ENCODE data around the gene COLEC12.

The COLEC12 gene

GRCh38 chr18:434410-434809 lies 66.1 kb downstream of the COLEC12 start:
- DNase-seq, result no peak

DNA sequence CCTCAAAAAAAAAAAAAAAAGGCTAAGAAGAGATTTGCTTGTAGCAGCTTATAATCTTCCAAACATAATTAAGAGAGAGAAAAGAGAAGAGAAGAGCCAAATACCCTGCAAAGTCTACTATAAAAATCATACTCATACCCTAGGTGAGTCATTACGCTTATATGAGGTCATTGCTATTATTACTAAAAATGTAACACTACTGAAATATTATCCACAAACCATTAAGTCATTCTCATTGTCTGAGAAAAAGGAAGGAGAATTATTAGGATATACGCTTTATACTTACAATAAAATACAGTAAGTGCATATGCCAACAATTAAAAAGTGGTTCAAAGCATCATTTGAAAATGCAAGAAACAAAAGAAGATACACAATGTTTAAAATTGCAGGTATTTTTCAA lies 66.5 kb downstream of the COLEC12 start:
- no peak for DNase-seq

GRCh38 chr18:433298-433697 lies 67.2 kb downstream of the COLEC12 start:
- no peak for DNase-seq

DNA sequence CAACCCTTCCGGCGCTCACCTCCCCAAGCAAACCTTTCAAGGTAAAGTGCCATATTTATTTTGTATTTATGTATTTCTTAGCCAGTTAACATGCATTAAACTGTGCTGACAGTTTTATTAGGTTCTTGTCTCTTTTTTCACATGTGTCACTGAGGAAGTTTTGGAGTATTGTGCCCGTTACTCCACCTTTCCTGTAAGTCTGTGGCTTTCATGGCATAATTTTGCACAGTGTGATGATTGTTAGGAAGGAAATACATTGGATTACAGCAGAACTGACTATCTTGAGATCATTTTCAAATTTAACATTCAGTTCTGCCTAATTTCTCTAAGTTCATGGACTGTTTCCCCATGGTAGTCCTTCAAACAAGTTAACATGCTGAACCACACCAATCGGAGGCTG lies 67.7 kb downstream of the COLEC12 start:
- DNase-seq, result no peak

GRCh38 chr18:429030-429429 lies 71.5 kb downstream of the COLEC12 start:
- no peak for DNase-seq

DNA sequence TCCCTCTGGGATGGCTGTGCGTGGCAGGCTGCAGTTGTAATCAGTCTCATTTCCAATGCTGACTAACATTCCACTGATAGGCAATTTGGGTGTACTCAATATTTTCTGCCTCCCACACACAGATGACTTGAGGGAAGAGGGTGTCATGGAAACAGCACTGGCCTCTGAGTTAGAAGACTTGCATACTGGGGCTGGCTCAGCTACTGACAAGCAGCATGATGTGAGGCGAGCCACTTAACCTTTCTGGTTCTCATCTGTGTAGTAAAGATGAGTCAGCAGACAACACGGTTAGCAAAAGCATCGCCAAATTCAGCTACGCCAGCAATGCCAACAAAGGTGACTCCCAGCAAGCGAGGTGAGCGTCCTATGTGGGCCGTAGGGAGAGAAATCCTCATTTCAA lies 73.5 kb downstream of the COLEC12 start:
- peak; percentile 14 for DNase-seq

- DNase-seq, result no peak
Observed at GRCh38 chr18:425106-425745, 75.3 kb downstream of the COLEC12 start.

- no peak for DNase-seq
Observed at GRCh38 chr18:424668-425067, 75.8 kb downstream of the COLEC12 start.

DNA sequence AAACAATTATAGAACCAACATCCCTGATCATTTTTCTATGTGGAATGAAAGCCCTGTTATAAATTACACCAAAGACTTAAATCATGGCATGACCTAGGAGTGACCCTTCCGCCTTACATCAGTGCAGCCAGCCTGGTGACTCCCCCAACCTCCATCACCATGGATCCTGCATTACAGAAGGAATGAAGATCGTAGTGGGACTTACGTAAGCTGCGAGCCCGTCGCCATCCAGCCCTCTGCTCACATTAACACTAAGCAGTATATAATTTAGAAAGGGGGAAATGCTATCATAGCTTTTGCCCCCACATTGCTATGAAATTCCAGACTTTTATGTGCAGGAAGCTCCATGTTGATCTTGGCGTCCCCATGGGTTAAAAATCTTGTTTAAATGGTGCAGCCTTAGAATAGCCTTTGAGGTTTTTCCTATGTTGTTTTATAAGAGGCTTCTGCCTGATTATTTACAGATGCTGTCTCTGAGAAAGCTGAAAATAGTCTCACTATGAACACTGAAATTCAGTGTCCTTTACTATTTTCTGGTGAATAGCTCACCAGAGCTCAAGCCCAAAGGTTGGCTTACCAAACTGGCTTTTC lies 76.3 kb downstream of the COLEC12 start:
- no peak for DNase-seq

GRCh38 chr18:422966-423365 lies 77.5 kb downstream of the COLEC12 start:
- DNase-seq, result no peak

GRCh38 chr18:421247-422155 lies 79.0 kb downstream of the COLEC12 start:
- no peak for DNase-seq

GRCh38 chr18:420661-421246 lies 79.7 kb downstream of the COLEC12 start:
- DNase-seq, result no peak

DNA sequence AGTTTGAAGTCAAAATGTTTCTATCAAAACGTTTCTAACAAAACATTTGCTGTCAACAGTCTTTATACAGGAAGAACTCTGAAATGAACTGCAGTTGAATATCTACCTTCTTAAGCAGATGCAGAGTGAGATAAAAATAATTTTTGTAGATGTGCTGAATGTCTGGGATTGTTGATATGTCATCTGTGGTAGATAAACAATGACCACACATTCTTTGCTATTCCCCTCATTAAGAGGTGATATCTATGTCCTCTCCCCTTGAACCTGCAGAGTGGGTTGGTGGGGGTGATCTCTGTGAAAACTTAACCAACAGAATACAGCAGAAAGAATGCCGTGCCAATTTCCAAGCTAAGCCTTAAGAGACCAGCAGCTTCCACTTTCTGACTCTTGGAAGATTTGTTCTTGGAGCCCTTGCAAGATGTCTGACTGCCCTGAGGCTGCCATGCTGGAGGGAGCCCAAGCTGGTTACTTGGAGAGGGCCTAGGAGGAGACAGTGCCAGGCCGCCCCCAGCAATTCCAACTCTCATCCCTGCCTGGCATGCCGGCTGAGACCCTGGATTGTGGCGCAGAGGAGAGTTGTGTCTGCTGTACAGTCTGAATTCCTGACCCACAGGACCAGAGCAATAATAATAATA lies 80.8 kb downstream of the COLEC12 start:
- DNase-seq, result no peak

GRCh38 chr18:417495-417894 lies 83.0 kb downstream of the COLEC12 start:
- no peak for DNase-seq

- no peak for DNase-seq
Observed at GRCh38 chr18:416930-417329, 83.6 kb downstream of the COLEC12 start.

DNA sequence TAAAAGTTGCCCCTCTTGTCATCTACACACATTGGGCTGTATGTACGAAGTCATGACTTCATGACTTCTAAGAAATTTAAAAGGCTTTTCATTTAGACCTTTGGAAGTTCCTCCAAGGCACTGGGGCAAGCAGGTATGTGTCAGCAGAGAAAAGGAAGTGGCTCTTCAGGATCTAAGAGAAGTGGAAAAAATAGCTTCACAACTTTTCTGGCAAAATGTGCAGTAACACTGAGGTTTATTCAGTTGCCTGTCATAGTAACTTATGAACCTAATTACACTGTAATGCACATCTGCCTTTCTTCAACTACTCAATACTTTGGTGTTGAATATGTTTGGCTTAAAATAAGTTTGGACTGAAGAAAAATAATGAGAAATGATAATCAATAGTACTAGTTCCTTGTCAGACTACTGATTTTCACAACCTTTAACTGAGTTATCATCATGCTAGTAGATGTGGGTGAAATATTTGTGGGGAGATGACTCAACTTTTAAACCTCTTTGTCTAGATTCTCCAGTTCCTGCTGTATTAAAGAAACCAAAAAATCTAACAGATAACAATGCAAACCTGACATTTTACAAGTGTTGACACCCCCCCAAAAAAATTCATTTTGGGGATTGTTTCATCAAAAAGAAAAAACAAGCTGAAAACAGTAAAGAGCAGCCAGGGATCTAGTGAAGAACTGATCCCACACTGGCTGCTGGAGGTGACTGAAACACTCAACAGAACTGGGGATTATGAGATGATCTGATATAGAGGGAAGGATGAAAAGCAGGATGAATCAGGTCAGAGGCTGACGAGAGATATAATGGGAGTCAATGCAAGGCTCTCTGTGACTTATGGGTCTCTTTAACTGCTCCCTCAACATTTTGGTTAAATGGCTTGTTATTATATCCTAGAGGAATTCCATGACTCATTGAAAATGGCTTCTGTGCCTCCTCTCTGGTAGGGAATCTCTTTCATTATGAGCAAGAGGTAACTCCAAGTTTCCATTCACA lies 84.6 kb downstream of the COLEC12 start:
- no peak for DNase-seq

DNA sequence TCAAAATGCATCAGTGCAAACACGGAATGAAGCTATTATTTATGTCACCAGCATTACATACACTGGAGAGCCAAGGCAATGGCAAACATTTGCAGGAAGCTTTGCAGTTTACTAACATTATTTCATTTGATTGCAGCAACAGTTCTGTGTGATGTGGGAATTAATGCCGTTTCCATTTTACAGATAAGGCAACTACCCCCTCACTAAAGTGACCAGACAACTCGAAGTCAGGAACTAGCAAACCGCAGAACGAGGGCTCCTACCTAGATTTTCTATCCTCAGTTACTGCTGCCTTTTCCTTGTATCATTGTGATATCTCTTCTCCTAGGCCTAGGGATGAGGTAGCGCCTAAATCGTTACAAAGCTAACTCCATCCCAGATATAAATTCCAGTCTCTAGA lies 85.5 kb downstream of the COLEC12 start:
- no peak for DNase-seq

DNA sequence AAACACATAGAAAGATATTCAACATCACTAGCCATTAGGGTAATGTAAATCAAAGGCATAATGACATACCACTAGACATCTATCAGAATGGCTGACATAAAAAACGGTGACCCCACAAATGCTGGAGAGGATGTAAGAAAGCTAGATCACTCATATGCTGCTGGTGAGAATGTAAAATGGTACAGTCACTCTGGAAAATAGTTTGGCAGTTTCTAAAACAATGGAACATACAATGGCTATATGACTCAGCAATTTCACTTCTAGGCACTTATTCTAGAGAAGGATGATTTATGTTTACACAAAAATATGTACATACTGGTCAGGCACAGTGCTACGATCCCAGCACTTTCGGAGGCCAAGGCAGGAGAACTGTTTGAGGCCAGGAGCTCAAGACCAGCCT lies 87.3 kb downstream of the COLEC12 start:
- DNase-seq, result no peak

DNA sequence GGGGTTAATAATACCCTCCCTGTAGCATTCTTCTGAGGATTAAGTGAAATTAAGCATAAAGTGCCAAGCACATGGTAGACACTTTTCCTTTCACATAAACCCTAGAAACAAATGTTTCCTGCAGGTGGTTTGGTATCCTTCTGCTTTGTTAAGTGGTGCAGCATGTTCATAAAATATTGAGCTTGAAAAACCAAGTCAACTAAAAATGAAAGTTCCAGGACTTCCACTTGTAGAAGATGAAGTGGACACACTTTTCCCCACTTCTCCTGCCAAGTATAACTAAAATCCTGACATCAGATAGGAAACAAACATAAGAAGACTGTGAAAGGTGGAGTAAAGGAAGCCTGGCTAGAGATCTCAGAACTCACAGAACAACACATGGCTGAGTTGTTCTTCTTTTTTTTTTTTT lies 90.5 kb downstream of the COLEC12 start:
- DNase-seq, result no peak

- no peak for DNase-seq
Observed at GRCh38 chr18:408367-408766, 92.1 kb downstream of the COLEC12 start.

DNA sequence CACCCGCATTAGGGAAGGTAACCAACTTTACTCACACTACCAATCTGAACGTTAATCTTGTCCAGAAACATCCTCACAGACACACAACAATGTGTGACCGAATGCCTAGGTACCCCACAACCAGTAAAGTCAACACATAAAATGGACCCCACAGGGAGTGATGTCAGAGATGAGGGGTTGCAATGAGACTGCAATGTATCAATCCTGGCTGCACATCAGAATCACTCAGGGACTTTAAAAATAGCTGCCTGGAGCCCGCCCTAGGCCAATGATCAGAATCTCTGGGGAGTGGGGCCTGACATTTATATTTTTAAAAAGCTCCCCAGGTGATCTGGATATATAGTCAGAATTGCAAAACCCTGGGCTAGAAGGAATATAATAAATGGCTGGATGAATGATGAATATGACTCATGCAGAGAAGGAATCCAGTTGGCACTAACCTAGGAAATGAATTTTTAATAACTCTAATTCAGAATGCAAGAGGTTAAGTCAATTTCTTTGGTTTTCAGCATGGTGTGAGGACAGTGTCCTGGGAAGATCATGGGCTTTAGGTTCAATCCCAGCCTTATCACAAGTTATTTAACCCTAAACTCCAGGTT lies 92.8 kb downstream of the COLEC12 start:
- DNase-seq, result no peak
